DOHH2 (cell line): ENCODE measurements around the gene MRPL51.

Experiments used
- H3F3A ChIP-seq: fragments of 200-600 bp; sonication (generic), shearing (Covaris generic); 2 replicates; pipeline ENCODE4 v1.6.0; 2016; ENCODE audit warnings: antibody characterized with exemption, mild to moderate bottlenecking; ENCODE audit not compliant: control insufficient read depth, insufficient read depth
- H3K27ac ChIP-seq: fragments of 200-600 bp; sonication (generic); 2 replicates; pipeline ENCODE4 v1.5.1; 2014; ENCODE audit warnings: low read depth, mild to moderate bottlenecking, low read length, moderate library complexity
- H3K27me3 ChIP-seq: fragments of 200-600 bp; sonication (generic); 2 replicates; pipeline ENCODE4 v1.6.1; 2014; ENCODE audit warnings: mild to moderate bottlenecking, low read length, mixed read lengths; ENCODE audit not compliant: control insufficient read depth
- H3K36me3 ChIP-seq: fragments of 200-600 bp; sonication (generic); 2 replicates; pipeline ENCODE4 v1.6.1; 2014; ENCODE audit warnings: mild to moderate bottlenecking, low read length, moderate library complexity, mixed read lengths; ENCODE audit not compliant: control insufficient read depth
- H3K4me1 ChIP-seq: fragments of 200-600 bp; sonication (generic); 2 replicates; pipeline ENCODE4 v1.6.1; 2014; ENCODE audit warnings: mild to moderate bottlenecking, low read length, mixed read lengths; ENCODE audit not compliant: control insufficient read depth
- H3K4me2 ChIP-seq: fragments of 200-600 bp; sonication (generic); 2 replicates; pipeline ENCODE4 v1.6.0; 2014; ENCODE audit warnings: mild to moderate bottlenecking, low read length, moderate library complexity
- H3K4me3 ChIP-seq: fragments of 200-600 bp; sonication (generic); 2 replicates; pipeline ENCODE4 v1.5.1; 2014; ENCODE audit warnings: mild to moderate bottlenecking, low read length, mixed read lengths
- H3K79me2 ChIP-seq: fragments of 200-600 bp; sonication (generic); 2 replicates; pipeline ENCODE4 v1.6.1; 2014; ENCODE audit warnings: mild to moderate bottlenecking, low read length, mixed read lengths; ENCODE audit not compliant: control insufficient read depth
- H3K9me2 ChIP-seq: fragments of 200-600 bp; sonication (generic); replicated peaks from 2 replicates; pipeline ENCODE4 v1.6.1; 2014; ENCODE audit warnings: mild to moderate bottlenecking, low read length, mixed read lengths; ENCODE audit not compliant: control insufficient read depth
- H3K9me3 ChIP-seq: fragments of 200-600 bp; sonication (generic); 2 replicates; pipeline ENCODE4 v1.6.1; 2014; ENCODE audit warnings: antibody characterized with exemption, low read length, mixed read lengths; ENCODE audit not compliant: control insufficient read depth, insufficient read depth
- H4K20me1 ChIP-seq: fragments of 200-600 bp; sonication (generic); 2 replicates; pipeline ENCODE4 v1.6.0; 2014; ENCODE audit warnings: low read depth, mild to moderate bottlenecking, antibody characterized with exemption, low read length, moderate library complexity; ENCODE audit not compliant: control insufficient read depth, insufficient read depth
- CTCF ChIP-seq: fragments of 200-600 bp; sonication (generic); IDR thresholded peaks from one replicate; pipeline ENCODE4 v1.5.1; 2014; ENCODE audit warnings: antibody characterized with exemption, mild to moderate bottlenecking, low read depth, low read length; ENCODE audit not compliant: poor library complexity, severe bottlenecking
- EZH2phosphoT487 ChIP-seq: fragments of 200-600 bp; sonication (generic); IDR thresholded peaks from 2 replicates; pipeline ENCODE4 v1.6.1; 2017; ENCODE audit warnings: borderline replicate concordance, mild to moderate bottlenecking, antibody characterized with exemption, low read length, moderate library complexity, mixed read lengths

Gene MRPL51

GRCh38 chr12:6460751-6461371 lies 32.2 kb downstream of the MRPL51 start:
- Histone ChIP-seq H3K9me3 (no peaks in the 10 kb centered on the region), H3K4me2 (peak overlapping the region; percentile 68), H3F3A (peaks cover 15% of the 10 kb centered on the region), H4K20me1 (no peaks in the 10 kb centered on the region), H3K27me3 (no peaks in the 10 kb centered on the region), H3K27ac (peak overlapping the region; percentile 76), H3K4me3 (peak overlapping the region; percentile 50), H3K79me2 (peaks cover 28% of the 10 kb centered on the region), H3K9me2 (no peaks in the 10 kb centered on the region), H3K4me1 (peaks cover 63% of the 10 kb centered on the region), H3K36me3 (peaks cover 89% of the 10 kb centered on the region)
- TF ChIP-seq CTCF (no peak), EZH2phosphoT487 (no peak)

- no peak overlapping the region for H3K4me2 ChIP-seq
- no peak overlapping the region for H3K27ac ChIP-seq
- TF ChIP-seq EZH2phosphoT487, result no peak
- no peak for TF ChIP-seq CTCF
These were observed 34.1 kb downstream of the MRPL51 start for GRCh38 chr12:6459004-6459337.

GRCh38 chr12:6458281-6459003 lies 34.6 kb downstream of the MRPL51 start:
- peaks cover 26% of the 10 kb centered on the region for H3F3A ChIP-seq
- TF ChIP-seq CTCF, result no peak
- TF ChIP-seq EZH2phosphoT487, result no peak
- H3K79me2 ChIP-seq, result peaks cover 10% of the 10 kb centered on the region
- H3K27ac ChIP-seq, result no peak overlapping the region
- H3K4me2 ChIP-seq, result no peak overlapping the region
- peaks cover 88% of the 10 kb centered on the region for H3K36me3 ChIP-seq
- no peaks in the 10 kb centered on the region for H3K27me3 ChIP-seq
- H4K20me1 ChIP-seq, result no peaks in the 10 kb centered on the region
- H3K4me3 ChIP-seq, result no peak overlapping the region
- no peaks in the 10 kb centered on the region for H3K9me3 ChIP-seq
- peaks cover 42% of the 10 kb centered on the region for H3K4me1 ChIP-seq
- no peaks in the 10 kb centered on the region for H3K9me2 ChIP-seq

More at GRCh38 chr12:6459004-6459337, 34.1 kb downstream of the MRPL51 start:
- H4K20me1 ChIP-seq, result no peaks in the 10 kb centered on the region
- no peaks in the 10 kb centered on the region for H3K9me2 ChIP-seq
- no peaks in the 10 kb centered on the region for H3K27me3 ChIP-seq
- H3K4me3 ChIP-seq, result no peak overlapping the region
- peaks cover 48% of the 10 kb centered on the region for H3K4me1 ChIP-seq
- H3K79me2 ChIP-seq, result peaks cover 14% of the 10 kb centered on the region
- H3K36me3 ChIP-seq, result peaks cover 88% of the 10 kb centered on the region
- no peaks in the 10 kb centered on the region for H3K9me3 ChIP-seq
- H3F3A ChIP-seq, result peaks cover 26% of the 10 kb centered on the region
